A549 (cell line): ENCODE measurements around the gene H2BW1.

Experiments used
- BHLHE40 ChIP-seq: IDR thresholded peaks from 2 replicates; pipeline ENCODE4 v1.6.1; 2012; ENCODE audit warnings: low read depth, low read length, inconsistent platforms
- EHMT2 ChIP-seq: fragments of 200-600 bp; sonication (generic); IDR thresholded peaks from 2 replicates; pipeline ENCODE4 v1.6.1; 2016; ENCODE audit warnings: antibody characterized with exemption, low read depth, mild to moderate bottlenecking, moderate library complexity
- NPAS2 ChIP-seq: fragments of 250-450 bp; sonication (Bioruptor Pico); IDR thresholded peaks from 2 replicates; pipeline ENCODE4 v1.8.0; 2022; ENCODE audit warnings: mild to moderate bottlenecking, moderate library complexity, borderline replicate concordance
- POLR2A ChIP-seq: IDR thresholded peaks from 2 replicates; pipeline ENCODE4 v1.6.1; 2012; ENCODE audit warnings: mild to moderate bottlenecking, low read length
- ZFP36 ChIP-seq: fragments of 450-650 bp; IDR thresholded peaks from 2 replicates; pipeline ENCODE4 v1.6.1; 2014; ENCODE audit warnings: borderline replicate concordance; ENCODE audit not compliant: partially characterized antibody
- TF ChIP-seq, protein P1 (sequence below): fragments of 150-350 bp; IDR thresholded peaks from 2 replicates; pipeline ENCODE4 v1.6.1; 2014; ENCODE audit warnings: low read depth, mild to moderate bottlenecking, low read length
- TF ChIP-seq, protein P2 (sequence below): fragments of >200 bp; sonication (Bioruptor Twin); formaldehyde crosslinking; IDR thresholded peaks from 3 replicates; pipeline ENCODE4 v1.5.1; 2016

DNA sequence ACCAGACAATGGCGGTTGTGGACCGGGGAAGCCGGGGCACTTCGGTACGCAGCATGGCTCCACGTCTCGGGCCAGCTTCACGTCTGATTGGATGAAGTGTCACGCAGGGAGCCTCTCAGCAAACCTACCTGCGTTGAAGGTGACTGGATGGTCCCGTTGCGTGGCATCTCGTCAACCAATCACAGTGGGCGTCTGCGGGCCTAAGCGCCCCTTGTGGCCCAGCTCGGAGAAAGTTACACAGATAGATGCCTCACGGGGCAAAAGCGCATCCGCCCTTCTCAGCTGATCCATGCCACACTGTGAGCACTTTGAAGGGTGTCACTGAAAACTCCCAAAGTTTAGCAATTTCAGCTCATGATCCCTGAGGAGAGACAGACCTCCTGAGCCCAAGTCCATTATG is at the start of gene H2BW1:
- TF ChIP-seq, protein P1, sequence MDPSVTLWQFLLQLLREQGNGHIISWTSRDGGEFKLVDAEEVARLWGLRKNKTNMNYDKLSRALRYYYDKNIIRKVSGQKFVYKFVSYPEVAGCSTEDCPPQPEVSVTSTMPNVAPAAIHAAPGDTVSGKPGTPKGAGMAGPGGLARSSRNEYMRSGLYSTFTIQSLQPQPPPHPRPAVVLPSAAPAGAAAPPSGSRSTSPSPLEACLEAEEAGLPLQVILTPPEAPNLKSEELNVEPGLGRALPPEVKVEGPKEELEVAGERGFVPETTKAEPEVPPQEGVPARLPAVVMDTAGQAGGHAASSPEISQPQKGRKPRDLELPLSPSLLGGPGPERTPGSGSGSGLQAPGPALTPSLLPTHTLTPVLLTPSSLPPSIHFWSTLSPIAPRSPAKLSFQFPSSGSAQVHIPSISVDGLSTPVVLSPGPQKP, result no peak
- TF ChIP-seq, protein P2, sequence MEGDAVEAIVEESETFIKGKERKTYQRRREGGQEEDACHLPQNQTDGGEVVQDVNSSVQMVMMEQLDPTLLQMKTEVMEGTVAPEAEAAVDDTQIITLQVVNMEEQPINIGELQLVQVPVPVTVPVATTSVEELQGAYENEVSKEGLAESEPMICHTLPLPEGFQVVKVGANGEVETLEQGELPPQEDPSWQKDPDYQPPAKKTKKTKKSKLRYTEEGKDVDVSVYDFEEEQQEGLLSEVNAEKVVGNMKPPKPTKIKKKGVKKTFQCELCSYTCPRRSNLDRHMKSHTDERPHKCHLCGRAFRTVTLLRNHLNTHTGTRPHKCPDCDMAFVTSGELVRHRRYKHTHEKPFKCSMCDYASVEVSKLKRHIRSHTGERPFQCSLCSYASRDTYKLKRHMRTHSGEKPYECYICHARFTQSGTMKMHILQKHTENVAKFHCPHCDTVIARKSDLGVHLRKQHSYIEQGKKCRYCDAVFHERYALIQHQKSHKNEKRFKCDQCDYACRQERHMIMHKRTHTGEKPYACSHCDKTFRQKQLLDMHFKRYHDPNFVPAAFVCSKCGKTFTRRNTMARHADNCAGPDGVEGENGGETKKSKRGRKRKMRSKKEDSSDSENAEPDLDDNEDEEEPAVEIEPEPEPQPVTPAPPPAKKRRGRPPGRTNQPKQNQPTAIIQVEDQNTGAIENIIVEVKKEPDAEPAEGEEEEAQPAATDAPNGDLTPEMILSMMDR, result no peak
- TF ChIP-seq ZFP36 (no peak), POLR2A (no peak), BHLHE40 (no peak), NPAS2 (CRISPR knock-in tag) (no peak), EHMT2 (no peak)
